Esophagus squamous epithelium (tissue), 4 donors: ENCODE results near the gene ALPL.

Source experiments
- POLR2A ChIP-seq, 4 donors: fragments of 450-650 bp; IDR thresholded peaks; one replicate each; pipeline ENCODE4 v1.6.1; 2017; ENCODE audit warnings: antibody characterized with exemption in 4 of 4, mild to moderate bottlenecking in 4 of 4, moderate library complexity in 3 of 4
- TF ChIP-seq, protein P1 (sequence below), 6 experiments: fragments of 450-650 bp in 4 of 6; fragments of 200-600 bp in 2 of 6; sonication (generic) in 2 of 6; IDR thresholded peaks; one replicate each; pipeline ENCODE4 v1.5.1; 2016 to 2019; ENCODE audit warnings: antibody characterized with exemption in 6 of 6, mild to moderate bottlenecking in 4 of 6, moderate library complexity in 4 of 6

DNA sequence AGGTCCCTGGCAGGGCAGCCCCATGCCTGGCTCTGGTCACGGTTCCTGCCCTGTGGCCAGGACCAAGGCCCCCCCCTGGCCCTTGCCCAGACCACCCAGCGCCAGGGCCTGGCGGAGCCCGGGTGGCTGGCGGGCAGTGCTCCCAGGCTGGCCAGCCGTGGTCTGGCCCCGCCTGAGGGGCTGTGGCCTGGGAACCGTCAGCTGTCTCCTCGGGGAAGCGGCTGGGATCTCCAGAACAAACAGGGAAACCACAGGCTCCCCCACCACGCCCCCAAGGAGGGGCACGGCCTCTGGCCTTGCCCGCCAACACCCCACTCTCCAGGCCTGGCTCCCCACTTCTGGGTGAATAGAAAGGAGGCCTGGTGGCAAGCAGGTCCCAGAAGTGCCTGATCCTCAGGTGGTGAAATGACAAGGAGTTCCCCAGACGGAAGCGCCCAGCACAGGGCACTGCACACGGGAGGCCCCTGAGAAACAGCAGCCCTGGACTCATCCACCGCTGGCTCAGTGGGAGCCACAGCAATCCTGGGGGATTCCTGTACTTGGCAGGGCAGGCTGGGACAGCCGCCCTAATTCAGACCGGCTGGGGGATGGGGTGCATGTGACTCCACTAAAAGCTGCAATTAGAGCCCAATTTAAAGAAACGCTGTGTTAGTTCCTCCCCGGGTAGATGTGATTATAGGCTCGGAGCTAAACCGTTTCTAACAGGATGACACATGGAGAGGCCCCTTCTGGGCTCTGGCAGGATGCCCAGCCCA is 81.1 kb downstream of the ALPL start:
- TF ChIP-seq, protein P1, sequence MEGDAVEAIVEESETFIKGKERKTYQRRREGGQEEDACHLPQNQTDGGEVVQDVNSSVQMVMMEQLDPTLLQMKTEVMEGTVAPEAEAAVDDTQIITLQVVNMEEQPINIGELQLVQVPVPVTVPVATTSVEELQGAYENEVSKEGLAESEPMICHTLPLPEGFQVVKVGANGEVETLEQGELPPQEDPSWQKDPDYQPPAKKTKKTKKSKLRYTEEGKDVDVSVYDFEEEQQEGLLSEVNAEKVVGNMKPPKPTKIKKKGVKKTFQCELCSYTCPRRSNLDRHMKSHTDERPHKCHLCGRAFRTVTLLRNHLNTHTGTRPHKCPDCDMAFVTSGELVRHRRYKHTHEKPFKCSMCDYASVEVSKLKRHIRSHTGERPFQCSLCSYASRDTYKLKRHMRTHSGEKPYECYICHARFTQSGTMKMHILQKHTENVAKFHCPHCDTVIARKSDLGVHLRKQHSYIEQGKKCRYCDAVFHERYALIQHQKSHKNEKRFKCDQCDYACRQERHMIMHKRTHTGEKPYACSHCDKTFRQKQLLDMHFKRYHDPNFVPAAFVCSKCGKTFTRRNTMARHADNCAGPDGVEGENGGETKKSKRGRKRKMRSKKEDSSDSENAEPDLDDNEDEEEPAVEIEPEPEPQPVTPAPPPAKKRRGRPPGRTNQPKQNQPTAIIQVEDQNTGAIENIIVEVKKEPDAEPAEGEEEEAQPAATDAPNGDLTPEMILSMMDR (IDR thresholded peaks at IDR 0.05), result no peak
- no peak for TF ChIP-seq POLR2A (IDR thresholded peaks at IDR 0.05)
